Neutrophil (primary cell): ENCODE results near the gene MXRA5.

Experiments used
- H3K27ac ChIP-seq: fragments of 200-600 bp; sonication (generic); 2 replicates; pipeline ENCODE4 v1.5.1; 2016; ENCODE audit warnings: mild to moderate bottlenecking, moderate library complexity
- H3K27me3 ChIP-seq: fragments of 200-600 bp; sonication (generic); 2 replicates; pipeline ENCODE4 v1.6.0; 2016; ENCODE audit warnings: mild to moderate bottlenecking
- H3K36me3 ChIP-seq: fragments of 200-600 bp; sonication (generic); 2 replicates; pipeline ENCODE4 v1.5.1; 2017
- H3K4me1 ChIP-seq, 2 experiments: fragments of 200-600 bp in 1 of 2; sonication (generic) in 1 of 2; 1 replicate in 1 of 2; 2 replicates in 1 of 2; pipeline versions ENCODE4 v1.5.1 to v1.6.1; 2013 to 2016; ENCODE audit warnings: low read depth in 1 of 2, low read length in 1 of 2, mild to moderate bottlenecking in 1 of 2, moderate library complexity in 1 of 2; ENCODE audit not compliant: control insufficient read depth in 1 of 2, insufficient read depth in 1 of 2
- H3K4me3 ChIP-seq, 2 experiments: fragments of 200-600 bp in 1 of 2; sonication (generic) in 1 of 2; 1 replicate in 1 of 2; 2 replicates in 1 of 2; pipeline ENCODE4 v1.5.1; 2013 to 2016; ENCODE audit warnings: low read depth in 1 of 2, low read length in 1 of 2, mild to moderate bottlenecking in 1 of 2, moderate library complexity in 1 of 2
- H3K9me3 ChIP-seq: fragments of 200-600 bp; sonication (generic); 2 replicates; pipeline ENCODE4 v1.5.1; 2016
- TF ChIP-seq, protein P1 (sequence below): fragments of 200-600 bp; sonication (generic); IDR thresholded peaks from 2 replicates; pipeline ENCODE4 v1.5.1; 2016; ENCODE audit warnings: antibody characterized with exemption

MXRA5 gene

DNA sequence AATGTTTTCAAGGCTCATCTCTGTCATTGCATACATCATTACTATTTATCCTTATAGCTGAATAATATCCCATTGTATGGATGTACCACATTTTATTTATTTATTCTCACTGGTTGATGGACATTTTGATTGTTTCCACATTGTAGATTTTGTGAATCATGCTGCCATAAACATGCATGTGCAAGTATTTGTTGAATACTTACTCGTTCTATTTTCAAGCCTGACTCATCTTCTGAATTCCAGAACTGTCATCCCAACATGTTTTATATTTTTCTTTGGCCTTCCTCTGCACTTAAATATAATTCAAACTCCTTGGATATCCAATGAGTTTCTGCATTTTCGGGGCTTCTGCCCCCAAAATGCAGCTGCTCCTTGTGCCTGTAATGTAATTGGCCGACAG lies 77.6 kb downstream of the MXRA5 start:
- Histone ChIP-seq H3K4me3 (no peak overlapping the region), H3K36me3 (no peaks in the 10 kb centered on the region), H3K9me3 (no peaks in the 10 kb centered on the region), H3K4me1 (no peaks in the 10 kb centered on the region), H3K27me3 (no peaks in the 10 kb centered on the region), H3K27ac (no peak overlapping the region)
- TF ChIP-seq, protein P1, sequence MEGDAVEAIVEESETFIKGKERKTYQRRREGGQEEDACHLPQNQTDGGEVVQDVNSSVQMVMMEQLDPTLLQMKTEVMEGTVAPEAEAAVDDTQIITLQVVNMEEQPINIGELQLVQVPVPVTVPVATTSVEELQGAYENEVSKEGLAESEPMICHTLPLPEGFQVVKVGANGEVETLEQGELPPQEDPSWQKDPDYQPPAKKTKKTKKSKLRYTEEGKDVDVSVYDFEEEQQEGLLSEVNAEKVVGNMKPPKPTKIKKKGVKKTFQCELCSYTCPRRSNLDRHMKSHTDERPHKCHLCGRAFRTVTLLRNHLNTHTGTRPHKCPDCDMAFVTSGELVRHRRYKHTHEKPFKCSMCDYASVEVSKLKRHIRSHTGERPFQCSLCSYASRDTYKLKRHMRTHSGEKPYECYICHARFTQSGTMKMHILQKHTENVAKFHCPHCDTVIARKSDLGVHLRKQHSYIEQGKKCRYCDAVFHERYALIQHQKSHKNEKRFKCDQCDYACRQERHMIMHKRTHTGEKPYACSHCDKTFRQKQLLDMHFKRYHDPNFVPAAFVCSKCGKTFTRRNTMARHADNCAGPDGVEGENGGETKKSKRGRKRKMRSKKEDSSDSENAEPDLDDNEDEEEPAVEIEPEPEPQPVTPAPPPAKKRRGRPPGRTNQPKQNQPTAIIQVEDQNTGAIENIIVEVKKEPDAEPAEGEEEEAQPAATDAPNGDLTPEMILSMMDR = no peak

DNA sequence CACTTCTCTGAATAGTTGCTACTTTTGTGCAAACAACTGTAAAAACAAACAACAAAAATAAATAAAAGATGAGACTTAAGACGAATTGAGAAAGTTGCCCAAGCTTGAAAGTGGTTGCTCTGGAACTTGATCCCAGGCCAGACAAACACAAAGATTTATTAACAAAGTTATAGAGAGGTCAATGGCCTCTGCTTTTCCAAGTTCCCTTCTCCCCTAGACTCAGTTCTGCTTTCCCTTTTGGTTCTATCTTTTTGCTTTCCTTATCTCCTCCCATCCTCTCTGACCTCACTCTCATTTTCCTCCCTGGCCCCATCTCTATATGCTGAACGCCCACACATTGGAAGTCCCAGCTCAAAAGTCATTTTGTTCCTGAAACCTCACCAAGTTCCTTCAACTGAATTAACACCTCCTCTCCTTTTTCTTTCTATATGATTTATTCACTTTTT lies 82.7 kb downstream of the MXRA5 start:
- Histone ChIP-seq H3K4me3 (no peak overlapping the region), H3K27me3 (no peaks in the 10 kb centered on the region), H3K36me3 (no peaks in the 10 kb centered on the region), H3K4me1 (no peaks in the 10 kb centered on the region), H3K27ac (no peak overlapping the region), H3K9me3 (no peaks in the 10 kb centered on the region)
- TF ChIP-seq, protein P1 = no peak

DNA sequence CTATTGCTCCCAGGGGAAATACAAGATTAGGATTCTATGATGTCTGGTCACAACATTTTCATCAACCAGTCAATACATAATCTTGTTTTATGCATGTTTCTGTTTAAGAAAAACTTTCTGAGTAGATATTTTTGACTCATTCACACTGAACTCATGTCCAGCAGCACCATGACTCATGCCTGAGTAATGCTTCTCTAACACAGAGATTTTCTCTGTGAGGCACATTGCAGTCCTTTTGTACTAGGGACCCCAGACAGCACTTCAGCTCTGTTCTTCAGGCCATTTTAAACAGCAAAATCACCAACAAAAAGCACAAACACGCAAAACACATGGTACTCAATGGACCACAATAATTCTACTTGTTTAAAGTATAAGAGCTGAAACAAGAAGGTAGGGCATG lies 83.6 kb downstream of the MXRA5 start:
- Histone ChIP-seq H3K27me3 (no peaks in the 10 kb centered on the region), H3K36me3 (no peaks in the 10 kb centered on the region), H3K9me3 (no peaks in the 10 kb centered on the region), H3K27ac (no peak overlapping the region), H3K4me3 (no peak overlapping the region), H3K4me1 (no peaks in the 10 kb centered on the region)
- TF ChIP-seq, protein P1 = no peak
